ENCODE measurements around the gene SERPINB13.
"Not testable (repeated sequence)": the region's sequence is repeated elsewhere in the genome, so short reads cannot be mapped to it uniquely, and the experiment has no call there.

SERPINB13 gene

DNA sequence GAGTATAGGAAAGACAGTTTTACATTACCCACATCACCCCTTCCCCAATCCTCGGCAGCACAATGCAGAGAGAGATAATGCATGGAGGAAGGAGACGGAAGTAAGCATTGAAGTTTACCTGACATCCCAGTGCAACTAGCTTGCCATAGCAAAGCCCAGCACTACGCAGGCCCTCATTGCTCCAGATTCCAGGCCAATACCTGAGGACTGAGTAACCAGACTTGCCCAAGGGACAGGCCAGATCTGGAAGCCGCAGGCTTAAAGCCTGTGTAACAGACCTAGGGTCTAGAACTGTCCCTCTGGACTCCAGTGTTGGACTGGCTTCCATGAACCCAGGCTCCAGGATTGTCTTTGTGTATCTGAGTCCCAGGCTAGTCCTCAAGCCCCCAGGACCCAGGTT, 39.3 kb downstream of the SERPINB13 start:
- Histone ChIP-seq H3K4me3 (ENCODE audit: low read depth in 1 of 2, low read length in 1 of 2) (no peak overlapping the region), H3K36me3 (no peaks in the 10 kb centered on the region), H3K27ac (no peak overlapping the region), H3K9me3 (peaks cover 27% of the 10 kb centered on the region), H3K27me3 (no peaks in the 10 kb centered on the region), H3K4me1 (ENCODE audit: control insufficient read depth in 1 of 2, insufficient read depth in 1 of 2, low read depth in 1 of 2, low read length in 1 of 2) (no peaks in the 10 kb centered on the region)
- TF ChIP-seq, protein P1, sequence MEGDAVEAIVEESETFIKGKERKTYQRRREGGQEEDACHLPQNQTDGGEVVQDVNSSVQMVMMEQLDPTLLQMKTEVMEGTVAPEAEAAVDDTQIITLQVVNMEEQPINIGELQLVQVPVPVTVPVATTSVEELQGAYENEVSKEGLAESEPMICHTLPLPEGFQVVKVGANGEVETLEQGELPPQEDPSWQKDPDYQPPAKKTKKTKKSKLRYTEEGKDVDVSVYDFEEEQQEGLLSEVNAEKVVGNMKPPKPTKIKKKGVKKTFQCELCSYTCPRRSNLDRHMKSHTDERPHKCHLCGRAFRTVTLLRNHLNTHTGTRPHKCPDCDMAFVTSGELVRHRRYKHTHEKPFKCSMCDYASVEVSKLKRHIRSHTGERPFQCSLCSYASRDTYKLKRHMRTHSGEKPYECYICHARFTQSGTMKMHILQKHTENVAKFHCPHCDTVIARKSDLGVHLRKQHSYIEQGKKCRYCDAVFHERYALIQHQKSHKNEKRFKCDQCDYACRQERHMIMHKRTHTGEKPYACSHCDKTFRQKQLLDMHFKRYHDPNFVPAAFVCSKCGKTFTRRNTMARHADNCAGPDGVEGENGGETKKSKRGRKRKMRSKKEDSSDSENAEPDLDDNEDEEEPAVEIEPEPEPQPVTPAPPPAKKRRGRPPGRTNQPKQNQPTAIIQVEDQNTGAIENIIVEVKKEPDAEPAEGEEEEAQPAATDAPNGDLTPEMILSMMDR (IDR thresholded peaks at IDR 0.05): no peak

DNA sequence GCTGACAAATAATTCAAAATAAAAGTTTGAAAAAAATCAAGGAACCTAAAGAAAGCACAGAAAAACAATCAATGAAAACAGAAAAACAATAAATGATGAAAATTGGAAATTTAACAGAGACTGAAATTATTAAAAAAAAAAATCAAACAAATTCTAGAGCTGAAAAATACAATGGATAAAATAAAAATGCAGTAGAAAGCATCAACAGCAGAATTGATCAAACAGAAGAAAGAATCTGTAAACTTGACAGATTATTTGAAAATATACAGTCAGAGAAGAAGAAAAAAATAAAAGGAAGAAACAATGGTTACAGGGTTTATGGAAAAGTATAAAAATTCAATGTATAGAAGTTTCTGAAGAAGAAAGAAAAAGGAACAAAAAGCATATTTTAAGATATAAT, 40.7 kb downstream of the SERPINB13 start:
- Histone ChIP-seq H3K27ac (no peak overlapping the region), H3K36me3 (no peaks in the 10 kb centered on the region), H3K9me3 (peaks cover 27% of the 10 kb centered on the region), H3K4me3 (ENCODE audit: low read depth in 1 of 2, low read length in 1 of 2) (no peak overlapping the region), H3K4me1 (ENCODE audit: control insufficient read depth in 1 of 2, insufficient read depth in 1 of 2, low read depth in 1 of 2, low read length in 1 of 2) (no peaks in the 10 kb centered on the region), H3K27me3 (no peaks in the 10 kb centered on the region)
- TF ChIP-seq, protein P1 (IDR thresholded peaks at IDR 0.05): no peak

DNA sequence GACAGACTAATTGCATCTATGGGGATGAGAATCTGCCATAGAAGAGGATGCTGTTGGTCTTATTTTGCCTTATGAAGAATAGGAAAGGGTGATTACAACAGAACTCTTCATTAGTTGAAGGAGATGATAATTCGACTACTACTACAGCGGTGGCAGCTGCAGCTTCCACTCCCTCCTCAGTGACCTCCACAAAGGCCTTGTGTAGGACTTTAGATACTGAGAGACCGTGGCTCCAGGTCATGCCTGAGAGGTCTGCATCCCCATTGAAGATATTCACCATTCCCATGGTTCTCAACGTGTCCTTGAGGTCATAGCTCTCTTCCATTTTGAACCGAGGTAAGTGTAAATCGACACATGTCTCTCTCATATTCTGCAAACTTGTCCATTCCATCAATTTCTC, 50.6 kb downstream of the SERPINB13 start:
- Histone ChIP-seq H3K9me3 (no peaks in the 10 kb centered on the region), H3K27me3 (peaks cover 3% of the 10 kb centered on the region), H3K4me1 (ENCODE audit: control insufficient read depth in 1 of 2, insufficient read depth in 1 of 2, low read depth in 1 of 2, low read length in 1 of 2) (no peaks in the 10 kb centered on the region), H3K4me3 (ENCODE audit: low read depth in 1 of 2, low read length in 1 of 2) (no peak overlapping the region), H3K36me3 (no peaks in the 10 kb centered on the region), H3K27ac (no peak overlapping the region)
- TF ChIP-seq, protein P1 (IDR thresholded peaks at IDR 0.05): no peak

GRCh38 chr18:63641157-63641680, 54.1 kb downstream of the SERPINB13 start:
- not testable (repeated sequence) for H3K27me3 ChIP-seq; H3K27ac ChIP-seq; H3K36me3 ChIP-seq; H3K4me1 ChIP-seq (ENCODE audit: control insufficient read depth in 1 of 2, insufficient read depth in 1 of 2, low read depth in 1 of 2, low read length in 1 of 2); H3K4me3 ChIP-seq (ENCODE audit: low read depth in 1 of 2, low read length in 1 of 2); H3K9me3 ChIP-seq

- not testable (repeated sequence) for H3K9me3 ChIP-seq; H3K27ac ChIP-seq; H3K27me3 ChIP-seq; H3K4me1 ChIP-seq (ENCODE audit: control insufficient read depth in 1 of 2, insufficient read depth in 1 of 2, low read depth in 1 of 2, low read length in 1 of 2); H3K36me3 ChIP-seq; H3K4me3 ChIP-seq (ENCODE audit: low read depth in 1 of 2, low read length in 1 of 2)
Observed at GRCh38 chr18:63642668-63643356, 55.7 kb downstream of the SERPINB13 start.

DNA sequence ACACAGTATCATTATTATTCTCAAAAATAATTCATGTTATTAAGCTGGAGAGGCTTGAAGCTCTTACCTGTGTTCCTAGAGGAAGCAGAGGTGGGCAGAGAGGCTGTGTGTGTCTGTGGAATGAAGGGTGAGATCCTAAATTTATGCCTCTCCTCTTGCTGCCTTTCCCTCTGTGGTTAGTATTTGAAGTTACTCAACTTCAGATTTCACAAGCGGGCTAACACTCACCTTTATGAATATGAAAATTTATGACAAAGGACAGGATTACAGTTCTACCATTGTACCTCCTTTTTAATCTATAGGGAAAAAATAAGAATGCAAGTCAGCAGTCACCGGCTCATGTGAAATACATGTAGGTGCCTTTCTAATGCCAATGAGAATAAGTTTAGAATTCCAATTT, 57.0 kb downstream of the SERPINB13 start, which contains the start of gene SERPINB4:
SERPINB4 (minus strand) TSS at position 115 of the 400 bp plus-strand sequence. CDS start 679 bp downstream, outside the sequence.
- H3K9me3 ChIP-seq; H3K27me3 ChIP-seq; H3K27ac ChIP-seq; H3K36me3 ChIP-seq; H3K4me1 ChIP-seq (ENCODE audit: control insufficient read depth in 1 of 2, insufficient read depth in 1 of 2, low read depth in 1 of 2, low read length in 1 of 2); H3K4me3 ChIP-seq (ENCODE audit: low read depth in 1 of 2, low read length in 1 of 2): not testable (repeated sequence)

- not testable (repeated sequence) for H3K9me3 ChIP-seq; H3K36me3 ChIP-seq; H3K4me3 ChIP-seq (ENCODE audit: low read depth in 1 of 2, low read length in 1 of 2); H3K4me1 ChIP-seq (ENCODE audit: control insufficient read depth in 1 of 2, insufficient read depth in 1 of 2, low read depth in 1 of 2, low read length in 1 of 2); H3K27ac ChIP-seq; H3K27me3 ChIP-seq
Observed at GRCh38 chr18:63644694-63645093, 57.6 kb downstream of the SERPINB13 start.
